ENCODE data around the gene TLR6. TPM values are rescaled to one million over a fixed set of nuclear protein-coding genes. Genes with fewer than 3 reads are reported as not detected.

The TLR6 gene, protein sequence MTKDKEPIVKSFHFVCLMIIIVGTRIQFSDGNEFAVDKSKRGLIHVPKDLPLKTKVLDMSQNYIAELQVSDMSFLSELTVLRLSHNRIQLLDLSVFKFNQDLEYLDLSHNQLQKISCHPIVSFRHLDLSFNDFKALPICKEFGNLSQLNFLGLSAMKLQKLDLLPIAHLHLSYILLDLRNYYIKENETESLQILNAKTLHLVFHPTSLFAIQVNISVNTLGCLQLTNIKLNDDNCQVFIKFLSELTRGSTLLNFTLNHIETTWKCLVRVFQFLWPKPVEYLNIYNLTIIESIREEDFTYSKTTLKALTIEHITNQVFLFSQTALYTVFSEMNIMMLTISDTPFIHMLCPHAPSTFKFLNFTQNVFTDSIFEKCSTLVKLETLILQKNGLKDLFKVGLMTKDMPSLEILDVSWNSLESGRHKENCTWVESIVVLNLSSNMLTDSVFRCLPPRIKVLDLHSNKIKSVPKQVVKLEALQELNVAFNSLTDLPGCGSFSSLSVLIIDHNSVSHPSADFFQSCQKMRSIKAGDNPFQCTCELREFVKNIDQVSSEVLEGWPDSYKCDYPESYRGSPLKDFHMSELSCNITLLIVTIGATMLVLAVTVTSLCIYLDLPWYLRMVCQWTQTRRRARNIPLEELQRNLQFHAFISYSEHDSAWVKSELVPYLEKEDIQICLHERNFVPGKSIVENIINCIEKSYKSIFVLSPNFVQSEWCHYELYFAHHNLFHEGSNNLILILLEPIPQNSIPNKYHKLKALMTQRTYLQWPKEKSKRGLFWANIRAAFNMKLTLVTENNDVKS
- polyA plus RNA-seq (2012; rRNA removed), result 0.10 and 0.19 TPM in 2 replicates
- 0.13 and 0.14 TPM in 2 replicates for polyA plus RNA-seq (2012; cell fraction: cytosol; rRNA removed)
- 0.39 and 0.56 TPM in 2 replicates for polyA plus RNA-seq (2012; cell fraction: nucleus; rRNA removed)

- Histone ChIP-seq H3K27ac (ENCODE audit: low read depth in 2 of 2, low read length in 1 of 2) (peak within 1 kb of the TSS; percentile 43 to 93; a peak in 3 of 4 replicates), H3K36me3 (replicated peaks in 1 of 2; ENCODE audit: control insufficient read depth in 1 of 2, insufficient read depth in 2 of 2, low read length in 1 of 2) (peaks cover 0 to 7% of the 10 kb centered on the region in 2 experiments), H3K4me1 (ENCODE audit: control insufficient read depth in 1 of 2, insufficient read depth in 2 of 2, low read depth in 1 of 2, low read length in 1 of 2) (peaks cover 0 to 14% of the 10 kb centered on the region in 2 experiments), H3K79me2 (ENCODE audit: insufficient read depth) (no peaks in the 10 kb centered on the region), H3K4me3 (ENCODE audit: low read depth in 2 of 2, low read length in 1 of 2) (peak within 1 kb of the TSS in 1 of 2 experiments; percentile 39; a peak in 3 of 4 replicates), H3K9me2 (no peaks in the 10 kb centered on the region), H4K20me1 (ENCODE audit: insufficient read depth) (no peaks in the 10 kb centered on the region), H2AFZ (ENCODE audit: low read depth) (peak within 1 kb of the TSS; percentile 64; the same call in 1 of the 2 replicates), H3K4me2 (peak within 1 kb of the TSS; percentile 65), H3K27me3 (ENCODE audit: insufficient read depth) (no peaks in the 10 kb centered on the region), H3K9ac (peak within 1 kb of the TSS; percentile 44), H3K9me3 (peaks cover 11% of the 10 kb centered on the region), H3F3A (replicated peaks; ENCODE audit: insufficient read depth) (peaks cover 19% of the 10 kb centered on the region)
- CTCF ChIA-PET, result interaction anchor here (0.7 to 1.6 kb wide), 13 partner anchors 10 to 788 kb away, joined by 3 to 15 read pairs (median 3); partner anchors contain the start of gene FAM114A1
- peak; percentile 51 for DNase-seq
- peak; percentile 51 for TF ChIP-seq RAD21 (IDR thresholded peaks at IDR 0.05; ENCODE audit: low read length)
- TF ChIP-seq, protein P1, sequence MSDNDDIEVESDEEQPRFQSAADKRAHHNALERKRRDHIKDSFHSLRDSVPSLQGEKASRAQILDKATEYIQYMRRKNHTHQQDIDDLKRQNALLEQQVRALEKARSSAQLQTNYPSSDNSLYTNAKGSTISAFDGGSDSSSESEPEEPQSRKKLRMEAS (IDR thresholded peaks at IDR 0.05; ENCODE audit: low read depth), result no peak
- TF ChIP-seq SMC3 (IDR thresholded peaks at IDR 0.05; ENCODE audit: low read depth, low read length), result peak; percentile 22; the same call in 1 of the 2 replicates
- no peak for TF ChIP-seq EP300 (IDR thresholded peaks at IDR 0.05; ENCODE audit: borderline replicate concordance in 1 of 2, low read depth in 1 of 2, low read length in 1 of 2)
- TF ChIP-seq CTCF (IDR thresholded peaks at IDR 0.05), result peak; percentile 70
- no peak for TF ChIP-seq ELF1 (IDR thresholded peaks at IDR 0.05)
- TF ChIP-seq TAF1 (IDR thresholded peaks at IDR 0.05; ENCODE audit: borderline replicate concordance, low read depth, low read length), result no peak
- no peak for TF ChIP-seq CHD2 (IDR thresholded peaks at IDR 0.05; ENCODE audit: low read length, partially characterized antibody)
- no peak for TF ChIP-seq NRF1 (IDR thresholded peaks at IDR 0.05; ENCODE audit: low read depth, low read length)
- POLR2A ChIA-PET, result no interaction called here
- 39% methylated on average over 8 of the region's 8 CpGs for WGBS (ENCODE audit: low lambda C conversion rate)
Observed at GRCh38 chr4:38856524-38857337, at the start of gene TLR6. TSS of gene TLR6 (minus strand) at chr4:38856817. CDS start at chr4:38829473, 27,344 bp downstream.

Data from SK-N-SH (cell line).